ENCODE measurements around the gene SHLD1. TPM values are rescaled to one million over a fixed set of nuclear protein-coding genes. Genes with fewer than 3 reads are reported as not detected.

The SHLD1 gene
- total RNA-seq, 2 experiments from 2014 or later, result 12.4 to 13.8 TPM

Other genes starting within 250 kb of the SHLD1 start
- 10 to 100 TPM; 26.1 to 33.0 TPM for gene GPCPD1, start 139.4 kb upstream of the SHLD1 start, total RNA-seq
- gene CHGB, start 161.1 kb downstream of the SHLD1 start, total RNA-seq, result not detected
- 10 to 100 TPM; 15.1 to 17.8 TPM for gene TRMT6, start 200.1 kb downstream of the SHLD1 start, total RNA-seq
- gene MCM8, start 200.3 kb downstream of the SHLD1 start, total RNA-seq, result 10 to 100 TPM; 32.1 to 32.4 TPM

All from activated CD4-positive, alpha-beta T cell treated with anti-CD3 and anti-CD28 coated beads, Interleukin-2, amount 10 ng/mL, durations not matched to agents 7 days and 5 days (primary cell).